DND-41 (cell line): ENCODE results near the gene MBOAT1.

Experiments
- ATAC-seq: fragments of 200-7000 bp; cut with Tn5 transposase; 3 replicates; pipeline ENCODE4 v1.9.1; 2021; ENCODE audit warnings: low read depth; ENCODE audit not compliant: insufficient read depth
- DNase-seq: peaks from one replicate; pipeline ENCODE4 v3.0.0-alpha.2; 2020
- H2AFZ ChIP-seq: 2 replicates; pipeline ENCODE4 v1.6.0; 2012; ENCODE audit warnings: low read depth, low read length
- H3K27ac ChIP-seq: 2 replicates; pipeline ENCODE4 v1.5.1; 2012; ENCODE audit warnings: low read length, inconsistent platforms
- H3K27me3 ChIP-seq: fragments of 200-600 bp; sonication (generic); 2 replicates; pipeline ENCODE4 v1.6.0; 2012; ENCODE audit warnings: low read length, mild to moderate bottlenecking, inconsistent platforms; ENCODE audit not compliant: insufficient read depth, poor library complexity
- H3K36me3 ChIP-seq: 2 replicates; pipeline ENCODE4 v1.5.1; 2012; ENCODE audit warnings: low read length, inconsistent platforms; ENCODE audit not compliant: insufficient read depth
- H3K4me1 ChIP-seq: 2 replicates; pipeline ENCODE4 v1.5.1; 2012; ENCODE audit warnings: mild to moderate bottlenecking, low read length; ENCODE audit not compliant: insufficient read depth
- H3K4me2 ChIP-seq: 2 replicates; pipeline ENCODE4 v1.6.0; 2012; ENCODE audit warnings: mild to moderate bottlenecking, moderate library complexity, low read length, inconsistent platforms; ENCODE audit not compliant: insufficient read depth
- H3K4me3 ChIP-seq, 2 experiments: fragments of 200-600 bp in 1 of 2; shearing (Covaris generic) in 1 of 2; 2 replicates each; pipeline ENCODE4 v1.5.1; 2012 to 2016; ENCODE audit warnings: inconsistent platforms in 2 of 2, low read length in 2 of 2, mild to moderate bottlenecking in 2 of 2, low read depth in 1 of 2, moderate library complexity in 1 of 2
- H3K79me2 ChIP-seq: 2 replicates; pipeline ENCODE4 v1.6.0; 2012; ENCODE audit warnings: low read length, inconsistent platforms; ENCODE audit not compliant: insufficient read depth
- H3K9ac ChIP-seq: 2 replicates; pipeline ENCODE4 v1.6.0; 2012; ENCODE audit warnings: low read depth, mild to moderate bottlenecking, inconsistent platforms, low read length, moderate library complexity
- H3K9me3 ChIP-seq: 2 replicates; pipeline ENCODE4 v1.5.1; 2012; ENCODE audit warnings: low read length, moderate library complexity, mild to moderate bottlenecking, inconsistent platforms; ENCODE audit not compliant: insufficient read depth, severe bottlenecking
- H4K20me1 ChIP-seq: 2 replicates; pipeline ENCODE4 v1.6.0; 2012; ENCODE audit warnings: low read length; ENCODE audit not compliant: insufficient read depth
- CTCF ChIP-seq: IDR thresholded peaks from 2 replicates; pipeline ENCODE4 v1.5.1; 2012; ENCODE audit warnings: borderline replicate concordance, low read length, moderate library complexity, mild to moderate bottlenecking; ENCODE audit not compliant: poor library complexity, severe bottlenecking; ENCODE audit errors: extremely low read depth
- EZH2 ChIP-seq: IDR thresholded peaks from 3 replicates; pipeline ENCODE4 v1.6.1; 2012; ENCODE audit warnings: borderline replicate concordance, low read depth, mild to moderate bottlenecking, moderate library complexity, low read length, inconsistent platforms; ENCODE audit not compliant: severe bottlenecking

MBOAT1 gene

GRCh38 chr6:20134613-20135012 lies 77.7 kb downstream of the MBOAT1 start:
- Histone ChIP-seq H3K4me2 (no peak overlapping the region), H3K27ac (no peak overlapping the region)
- ATAC-seq: no peak

GRCh38 chr6:20129290-20130088 lies 82.8 kb downstream of the MBOAT1 start:
- Histone ChIP-seq H3K4me1 (no peaks in the 10 kb centered on the region), H3K36me3 (peaks cover 48% of the 10 kb centered on the region), H4K20me1 (no peaks in the 10 kb centered on the region), H3K4me3 (no peak overlapping the region), H3K27ac (no peak overlapping the region), H3K79me2 (no peaks in the 10 kb centered on the region), H3K9ac (no peak overlapping the region), H3K27me3 (no peaks in the 10 kb centered on the region), H3K4me2 (no peak overlapping the region), H3K9me3 (no peaks in the 10 kb centered on the region), H2AFZ (no peak overlapping the region)
- DNase-seq (no peak), ATAC-seq (no peak)
- TF ChIP-seq EZH2: no peak
- TF ChIP-seq CTCF: no peak

More at GRCh38 chr6:20134613-20135012, 77.7 kb downstream of the MBOAT1 start:
- Histone ChIP-seq H3K27me3 (no peaks in the 10 kb centered on the region), H3K9ac (no peak overlapping the region), H3K79me2 (no peaks in the 10 kb centered on the region), H2AFZ (no peak overlapping the region), H3K4me3 (no peak overlapping the region), H3K4me1 (no peaks in the 10 kb centered on the region), H3K36me3 (peaks cover 30% of the 10 kb centered on the region), H3K9me3 (no peaks in the 10 kb centered on the region), H4K20me1 (no peaks in the 10 kb centered on the region)
- TF ChIP-seq EZH2 (no peak), CTCF (no peak)
- no peak for DNase-seq

- ATAC-seq (no peak), DNase-seq (no peak)
- Histone ChIP-seq H4K20me1 (no peaks in the 10 kb centered on the region), H3K9ac (no peak overlapping the region), H3K4me1 (no peaks in the 10 kb centered on the region), H3K27ac (no peak overlapping the region), H3K36me3 (peaks cover 50% of the 10 kb centered on the region), H3K27me3 (no peaks in the 10 kb centered on the region), H3K79me2 (no peaks in the 10 kb centered on the region), H3K4me3 (no peak overlapping the region), H3K4me2 (no peak overlapping the region), H2AFZ (no peak overlapping the region), H3K9me3 (no peaks in the 10 kb centered on the region)
- TF ChIP-seq EZH2 (no peak), CTCF (no peak)
Measured at GRCh38 chr6:20128018-20128417, 84.3 kb downstream of the MBOAT1 start.
